ENCODE data around the gene HEATR9.
"Not testable (repeated sequence)": the region's sequence is repeated elsewhere in the genome, so short reads cannot be mapped to it uniquely, and the experiment has no call there.

The HEATR9 gene, protein sequence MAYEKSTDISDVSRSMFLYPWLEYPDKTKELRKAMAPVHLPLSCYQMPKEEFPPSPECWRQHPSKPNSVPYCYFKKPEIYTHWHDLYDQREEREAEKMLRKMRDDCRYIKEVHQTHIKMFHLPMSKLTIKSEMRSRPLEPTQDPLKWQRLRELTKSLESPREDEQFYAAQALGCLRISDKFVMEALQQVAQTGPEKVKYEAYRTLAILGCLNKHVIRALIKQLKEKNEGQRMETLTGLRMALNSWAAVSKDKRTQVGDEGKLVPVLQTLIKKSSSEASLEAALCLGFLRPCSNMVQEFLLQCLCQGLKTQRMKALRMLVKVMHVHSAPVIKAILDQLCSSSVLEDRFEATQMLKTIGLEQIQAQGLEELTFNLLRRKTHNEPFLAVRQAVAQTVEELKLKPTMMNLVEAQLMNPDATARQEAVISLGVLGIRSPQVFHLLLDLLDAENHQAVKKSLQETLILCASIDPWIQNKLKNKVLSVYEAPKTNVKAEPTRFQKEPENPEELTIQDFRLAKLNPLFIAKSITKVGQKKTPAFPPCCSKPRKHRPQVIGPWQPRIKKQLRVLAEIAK

DNA sequence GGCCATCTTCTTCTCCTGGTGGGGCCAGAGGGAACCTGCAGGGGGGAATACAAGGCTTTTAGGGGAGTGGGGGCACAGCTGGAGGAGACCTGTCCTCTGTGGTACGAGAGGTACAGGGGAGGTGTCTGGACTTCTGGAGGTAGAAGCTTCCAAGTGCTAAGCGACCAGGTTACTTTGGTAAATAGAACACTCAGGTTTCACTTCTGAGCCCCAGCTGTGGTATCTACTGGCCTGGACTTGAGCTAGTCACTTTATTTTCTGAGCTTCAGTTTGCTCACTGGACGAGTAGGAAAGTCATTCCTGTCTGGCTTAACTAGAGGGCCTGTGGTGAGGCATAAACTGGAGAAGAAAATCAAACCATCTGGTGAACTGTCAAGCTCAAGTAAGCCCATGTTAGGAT lies at the start of gene HEATR9:
TSS of gene HEATR9 (minus strand) at position 155 of the 400 bp plus-strand sequence. CDS start at position 6, 149 bp downstream.
- no peak for DNase-seq

DNA sequence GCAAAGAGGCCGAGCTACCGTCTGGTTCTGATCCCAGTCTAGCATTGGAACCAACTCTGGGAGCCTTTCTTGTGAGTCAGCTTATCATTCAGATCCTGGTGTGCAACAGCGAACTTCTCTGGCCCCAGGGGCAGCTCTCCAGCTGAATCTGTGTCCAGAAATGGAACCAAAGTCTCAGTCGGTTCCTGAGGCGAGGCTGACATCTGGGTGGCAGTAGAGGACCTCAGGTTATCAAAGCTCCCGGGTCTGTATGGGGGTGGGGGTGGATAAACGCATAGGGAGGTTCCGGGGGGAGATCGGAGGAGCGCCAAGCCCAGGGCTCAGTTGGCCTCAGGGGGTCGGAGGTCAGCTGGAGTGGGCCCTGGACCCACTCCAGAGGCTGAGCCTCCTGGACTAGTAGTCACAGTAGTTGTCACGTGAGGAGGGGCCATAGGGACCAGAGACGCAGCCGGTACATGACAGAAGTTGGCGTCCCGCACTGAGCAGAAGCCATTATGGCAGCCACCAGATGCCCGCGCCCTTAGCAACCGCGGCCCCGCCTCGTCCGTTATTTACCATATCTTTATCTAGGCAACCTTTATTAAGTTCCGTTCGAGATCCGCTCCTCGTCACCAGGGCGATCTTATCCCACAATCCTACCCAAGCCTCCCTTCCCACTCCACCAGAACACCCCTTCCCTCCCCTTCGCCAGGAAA lies 49.0 kb upstream of the HEATR9 start:
- DNase-seq: no peak

DNA sequence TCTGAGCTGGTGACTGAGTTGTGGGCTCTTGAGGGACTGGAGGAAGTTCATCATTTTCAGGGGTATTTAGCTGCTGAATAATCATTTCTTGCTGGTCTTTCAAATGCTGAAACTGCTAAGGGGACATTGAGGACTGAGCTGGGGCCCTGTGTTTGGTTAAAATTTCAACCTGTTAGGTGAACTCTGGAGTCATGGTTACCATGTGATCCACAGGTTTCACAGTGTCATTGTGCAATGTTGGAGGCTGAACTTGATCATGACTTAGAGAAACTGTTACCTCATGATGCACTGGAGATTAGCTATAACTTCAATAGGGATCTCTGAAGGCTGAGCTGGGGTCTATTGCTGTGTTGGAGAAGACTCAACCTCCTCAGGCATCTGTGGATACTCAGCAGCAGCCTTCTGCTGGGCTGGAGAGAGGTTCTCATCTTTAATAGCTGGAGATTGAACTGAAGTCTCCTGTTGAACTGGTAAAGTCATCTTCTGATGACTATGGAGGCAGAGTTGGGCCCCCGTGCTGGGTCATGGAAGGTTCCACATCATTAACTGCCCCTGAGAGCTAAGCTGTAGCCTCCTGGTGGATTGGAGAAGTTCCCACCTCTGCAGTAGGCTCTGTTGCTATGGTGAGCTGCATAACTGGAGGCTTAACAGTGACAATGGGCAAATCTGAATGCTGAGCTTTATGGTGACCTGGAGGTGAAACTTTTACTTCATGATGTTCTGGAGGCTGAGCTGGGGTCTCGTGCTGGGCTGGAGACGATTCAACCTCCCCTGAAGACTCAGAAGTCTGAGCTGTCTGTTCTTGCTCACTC lies 46.7 kb upstream of the HEATR9 start:
- no peak for DNase-seq

DNA sequence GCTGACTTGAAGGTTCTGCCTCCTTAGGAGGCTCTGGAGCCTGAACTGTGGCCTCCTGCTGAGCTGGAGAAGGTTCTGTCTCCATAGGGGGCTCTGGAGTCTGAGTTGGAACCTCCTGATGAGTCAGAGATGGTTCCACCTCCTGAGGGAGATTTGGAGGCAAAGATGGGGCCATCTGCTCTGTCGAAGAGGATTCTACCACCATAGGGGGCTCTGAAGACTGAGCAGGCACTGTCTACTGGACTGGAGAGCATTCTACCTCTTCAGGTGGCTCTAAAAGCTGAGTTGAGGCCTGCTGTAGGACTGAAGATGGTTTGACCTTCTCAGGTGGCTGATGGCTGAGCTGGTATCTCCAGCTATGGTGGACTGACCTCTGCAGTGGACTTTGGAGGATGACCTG lies 45.7 kb upstream of the HEATR9 start:
- DNase-seq: no peak

DNA sequence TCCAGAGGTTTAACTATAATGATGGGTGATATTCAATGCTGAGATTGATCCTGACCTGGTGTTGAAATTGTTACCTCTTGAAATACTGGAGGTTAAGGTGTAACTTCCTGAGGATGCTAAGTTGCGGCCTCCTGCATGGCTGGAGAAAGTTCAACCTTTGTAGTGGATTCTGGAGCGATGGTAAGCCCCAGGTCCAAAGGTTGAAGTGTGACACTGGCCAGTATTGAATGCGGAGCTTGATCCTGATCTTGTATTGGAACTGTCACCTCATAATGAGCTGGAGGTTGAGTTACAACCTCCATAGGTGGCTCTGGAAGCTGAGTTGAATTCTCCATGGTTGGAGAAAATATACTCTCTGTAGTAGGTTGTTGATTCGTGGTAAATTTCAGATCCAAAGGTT lies 44.9 kb upstream of the HEATR9 start:
- DNase-seq: no peak

DNA sequence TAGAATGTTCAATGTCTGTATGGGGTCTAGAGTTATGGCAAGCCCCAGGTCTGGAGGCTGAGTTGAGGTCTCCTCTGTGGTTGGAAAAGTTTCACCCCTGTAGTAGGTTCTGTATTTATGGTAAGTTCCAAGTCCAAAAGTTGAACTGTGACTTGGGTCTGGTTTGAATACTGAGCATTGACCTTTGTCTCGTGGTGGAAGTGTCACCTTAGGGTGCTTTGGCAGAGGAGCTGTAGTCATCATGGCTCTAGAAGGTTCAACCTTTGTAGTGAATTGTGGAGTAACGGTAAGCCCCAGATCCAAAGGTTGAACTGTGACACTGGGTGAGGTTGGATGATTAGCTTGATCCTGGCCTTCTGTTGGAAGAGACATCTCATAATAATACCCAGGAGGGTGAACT lies 44.3 kb upstream of the HEATR9 start:
- DNase-seq: no peak

DNA sequence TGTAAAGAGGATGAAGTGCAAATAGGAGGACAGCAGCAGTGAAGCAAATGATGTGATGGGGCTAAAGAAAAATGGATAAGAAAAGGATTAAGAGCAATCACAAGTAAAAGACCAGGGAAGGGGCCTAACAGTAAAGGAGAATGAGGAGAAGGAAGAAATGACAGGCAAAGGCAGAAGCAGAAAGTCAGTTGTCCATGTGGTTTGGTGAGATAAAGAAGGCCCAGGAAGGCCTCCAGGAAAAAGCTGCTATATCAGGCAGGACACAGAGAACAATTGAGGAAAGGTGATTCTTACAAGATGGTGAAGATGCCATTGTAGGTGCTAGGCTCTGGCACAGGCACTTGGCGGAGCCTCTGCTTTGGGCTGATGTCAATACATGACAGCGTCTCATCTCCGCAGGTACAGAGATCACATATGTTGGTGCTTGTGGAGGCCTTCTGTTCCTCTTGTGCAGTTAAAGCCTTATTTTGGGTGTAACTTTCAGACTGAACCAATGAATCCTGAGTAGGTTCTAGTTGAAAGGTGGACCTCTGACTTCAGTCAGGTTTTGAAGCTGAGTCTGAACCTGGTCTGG lies 43.7 kb upstream of the HEATR9 start:
- no peak for DNase-seq

DNA sequence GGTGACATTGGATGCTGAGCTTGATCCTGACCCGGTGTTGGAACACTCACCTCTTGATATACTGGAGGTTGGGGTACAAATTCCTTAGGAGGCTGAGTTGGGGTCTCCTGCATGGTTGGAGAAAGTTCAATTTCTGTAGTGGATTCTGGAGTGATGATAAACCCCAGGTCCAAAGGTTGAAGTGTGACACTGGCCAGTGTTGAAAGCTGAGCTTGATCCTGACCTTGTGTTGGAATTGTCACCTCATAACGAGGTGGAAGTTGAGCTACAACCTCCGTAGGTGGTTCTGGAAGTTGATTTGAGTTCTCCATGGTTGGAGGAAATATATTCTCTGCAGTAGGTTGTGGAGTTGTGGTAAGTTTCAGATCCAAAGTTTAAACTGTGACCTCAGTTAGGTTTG lies 40.7 kb upstream of the HEATR9 start:
- DNase-seq: no peak

DNA sequence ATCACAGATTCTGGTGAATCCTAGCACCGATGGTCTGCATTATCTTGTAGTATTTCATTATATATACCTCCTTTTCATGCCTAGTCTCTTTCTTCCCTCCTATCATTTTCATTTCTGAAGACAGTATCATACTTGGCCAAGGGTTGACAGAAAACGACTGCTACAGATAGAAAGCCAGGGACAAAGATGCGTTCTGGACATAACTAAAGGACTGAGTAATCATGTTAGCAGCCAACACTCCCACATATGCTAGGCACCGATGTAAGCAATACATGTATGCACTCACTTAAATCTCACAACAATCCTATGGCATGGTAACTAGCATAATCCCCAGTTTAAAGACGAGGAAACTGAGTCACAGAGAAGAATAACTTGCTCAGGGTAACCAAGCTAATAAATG lies 39.0 kb upstream of the HEATR9 start:
- no peak for DNase-seq

DNA sequence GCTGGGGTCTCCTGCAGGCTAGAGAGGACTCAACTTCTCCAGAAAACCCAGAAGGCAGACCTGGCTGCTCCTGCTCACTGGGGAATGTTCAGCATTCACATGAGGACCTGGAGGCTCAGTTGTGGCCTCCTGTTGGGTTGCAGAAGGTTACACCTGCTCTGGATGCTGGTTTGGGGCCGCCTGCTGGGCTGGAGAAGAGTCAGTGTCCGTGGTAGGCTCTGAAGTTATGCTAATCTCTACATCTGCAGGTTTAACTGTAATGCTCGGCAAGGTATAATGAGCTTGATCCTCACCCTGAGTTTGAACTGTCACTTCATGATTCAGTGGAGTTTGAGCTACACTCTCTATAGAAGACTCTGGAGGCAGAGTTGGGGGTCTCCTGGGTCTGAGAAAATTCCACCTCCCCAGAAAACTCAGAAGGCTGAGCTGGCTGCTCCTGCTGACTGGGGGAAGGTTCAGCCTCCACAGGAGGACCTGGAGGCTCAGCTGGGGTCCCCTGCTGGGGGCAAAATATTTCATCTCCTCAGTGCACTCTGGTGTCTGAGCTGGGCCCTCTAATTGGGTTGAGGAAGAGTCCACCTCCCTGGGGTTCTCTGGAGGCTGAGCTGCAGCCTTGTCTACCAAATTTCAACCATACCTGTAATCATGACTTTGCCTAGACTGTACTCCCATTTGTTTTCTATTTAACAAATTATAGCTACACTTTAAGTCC lies 38.4 kb upstream of the HEATR9 start:
- DNase-seq: no peak

DNA sequence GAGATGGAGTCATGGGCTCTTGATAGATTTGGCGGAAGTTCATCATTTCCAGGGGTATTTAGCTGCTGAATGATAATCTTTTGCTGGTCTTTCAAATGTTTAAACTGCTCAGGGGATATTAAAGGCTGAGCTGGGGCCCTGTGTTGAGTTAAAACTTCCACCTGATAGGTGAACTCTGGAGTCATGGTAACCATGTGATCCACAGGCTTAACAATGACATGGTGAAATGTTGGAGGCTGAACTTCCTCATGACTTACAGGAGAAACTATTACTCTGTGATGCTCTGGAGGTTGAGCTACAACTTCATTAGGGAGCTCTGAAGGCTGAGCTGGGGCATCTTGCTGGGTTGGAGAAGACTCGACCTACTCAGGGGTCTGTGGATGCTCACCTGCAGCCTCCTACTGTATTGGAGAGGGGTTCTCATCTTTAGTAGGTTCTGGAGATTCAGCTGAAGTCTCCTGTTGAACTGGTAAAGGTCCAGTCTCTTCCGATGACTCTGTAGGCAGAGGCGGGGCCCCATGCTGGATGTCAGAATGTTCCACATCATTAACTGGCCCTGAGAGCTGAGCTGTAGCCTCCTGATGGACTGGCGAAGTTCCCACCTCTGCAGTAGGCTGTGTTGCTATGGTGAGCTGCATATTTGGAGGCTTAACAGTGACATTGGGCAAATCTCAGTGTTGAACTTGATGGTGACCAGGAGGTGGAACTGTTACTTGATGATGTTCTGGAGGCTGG lies 37.7 kb upstream of the HEATR9 start:
- no peak for DNase-seq

DNA sequence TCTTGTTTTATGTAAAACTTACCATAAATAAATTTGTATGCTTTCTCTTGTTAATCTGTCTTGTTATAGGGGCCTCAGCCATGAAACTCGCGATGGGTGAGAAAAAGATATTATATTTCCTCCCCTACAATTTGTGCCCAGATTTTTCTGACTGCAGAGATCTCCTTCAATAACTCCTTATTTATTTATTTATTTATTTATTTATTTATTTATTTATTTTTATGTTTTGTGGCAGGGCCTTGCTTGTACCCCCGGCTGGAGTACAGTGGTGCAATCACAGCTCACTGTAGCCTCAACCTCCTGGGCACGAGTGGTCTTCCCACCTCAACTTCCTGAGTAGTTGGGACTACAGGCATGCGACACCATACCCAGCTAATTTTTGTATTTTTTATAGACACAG lies 34.8 kb upstream of the HEATR9 start:
- no peak for DNase-seq

DNA sequence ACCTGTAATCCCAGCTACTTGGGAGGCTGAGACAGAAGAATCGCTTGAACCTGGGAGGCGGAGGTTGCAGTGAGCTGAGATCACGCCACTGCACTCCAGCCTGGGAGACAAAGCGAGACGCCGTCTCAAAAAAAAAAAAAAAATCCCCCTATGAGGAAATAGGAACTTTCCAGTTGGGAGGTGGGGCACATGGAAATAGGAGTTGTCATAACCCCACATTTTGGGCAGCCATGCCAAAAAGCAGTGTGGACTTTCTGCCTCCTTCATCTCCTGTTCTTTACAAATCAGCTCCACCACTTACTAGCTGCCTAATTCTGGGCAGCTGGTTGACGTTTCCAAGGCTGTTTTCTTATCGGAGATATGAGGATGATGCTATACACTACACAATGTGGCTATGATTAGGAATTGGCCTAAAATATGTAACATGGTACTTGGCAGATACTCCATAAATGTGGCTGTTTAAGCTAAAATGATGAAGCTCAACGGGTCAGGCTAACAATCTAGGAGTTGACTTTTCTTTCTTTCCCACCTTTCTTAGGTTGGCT lies 33.0 kb upstream of the HEATR9 start:
- DNase-seq: no peak

DNA sequence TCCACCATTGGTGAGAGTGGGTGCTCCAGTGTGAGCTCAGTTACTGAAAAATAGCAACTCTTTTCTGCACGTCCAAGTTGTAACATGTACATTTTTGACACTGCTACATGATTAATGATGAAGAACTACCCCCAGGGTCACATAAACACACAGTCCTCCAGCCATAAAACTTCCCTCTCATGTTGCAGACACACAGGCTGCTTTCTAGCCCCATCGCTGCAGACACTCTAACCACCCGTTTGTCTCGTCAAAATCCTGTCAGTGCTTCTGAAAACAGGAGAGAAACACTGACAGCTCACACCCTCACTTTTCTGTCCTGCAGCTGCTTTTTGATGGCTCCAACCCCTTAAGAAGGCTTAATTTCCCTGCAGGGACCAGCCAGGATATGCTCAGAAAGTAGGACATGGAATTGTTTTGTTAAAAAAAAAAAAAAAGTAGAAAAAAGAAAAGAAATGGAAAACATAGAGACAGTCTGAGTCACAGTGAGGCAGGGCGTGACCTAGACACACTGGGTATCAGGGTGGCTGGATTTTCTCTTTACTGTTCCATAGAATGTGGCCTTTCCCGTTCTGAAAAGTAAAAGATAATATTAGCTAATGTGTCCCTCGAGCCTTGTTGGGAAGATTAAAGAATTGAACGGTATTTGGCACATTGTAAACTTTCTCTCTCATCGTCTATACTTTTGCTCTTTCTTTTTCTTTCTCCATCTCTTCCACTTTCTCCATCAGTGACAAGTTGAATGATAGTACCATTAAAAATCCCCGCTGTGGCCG lies 32.2 kb upstream of the HEATR9 start:
- no peak for DNase-seq

DNA sequence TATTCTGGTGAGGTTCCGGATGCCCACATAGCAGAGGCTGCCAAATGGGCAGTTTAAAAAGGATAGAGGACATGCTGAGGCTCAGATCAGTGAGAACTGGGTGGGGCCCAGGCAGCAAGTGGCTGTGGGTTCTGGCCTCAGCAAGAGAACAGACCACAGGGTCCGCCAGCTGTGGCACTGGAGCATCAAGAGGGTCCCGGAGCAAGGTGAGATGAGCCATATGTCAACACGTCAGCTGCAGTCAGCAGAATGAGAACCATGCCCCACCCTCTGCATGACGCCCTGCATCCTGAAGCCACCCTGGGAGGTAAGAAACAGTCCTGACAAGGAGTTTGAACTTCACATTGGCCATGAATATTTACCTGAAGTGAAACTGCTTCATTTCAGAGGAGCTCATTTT lies 31.6 kb upstream of the HEATR9 start:
- no peak for DNase-seq

DNA sequence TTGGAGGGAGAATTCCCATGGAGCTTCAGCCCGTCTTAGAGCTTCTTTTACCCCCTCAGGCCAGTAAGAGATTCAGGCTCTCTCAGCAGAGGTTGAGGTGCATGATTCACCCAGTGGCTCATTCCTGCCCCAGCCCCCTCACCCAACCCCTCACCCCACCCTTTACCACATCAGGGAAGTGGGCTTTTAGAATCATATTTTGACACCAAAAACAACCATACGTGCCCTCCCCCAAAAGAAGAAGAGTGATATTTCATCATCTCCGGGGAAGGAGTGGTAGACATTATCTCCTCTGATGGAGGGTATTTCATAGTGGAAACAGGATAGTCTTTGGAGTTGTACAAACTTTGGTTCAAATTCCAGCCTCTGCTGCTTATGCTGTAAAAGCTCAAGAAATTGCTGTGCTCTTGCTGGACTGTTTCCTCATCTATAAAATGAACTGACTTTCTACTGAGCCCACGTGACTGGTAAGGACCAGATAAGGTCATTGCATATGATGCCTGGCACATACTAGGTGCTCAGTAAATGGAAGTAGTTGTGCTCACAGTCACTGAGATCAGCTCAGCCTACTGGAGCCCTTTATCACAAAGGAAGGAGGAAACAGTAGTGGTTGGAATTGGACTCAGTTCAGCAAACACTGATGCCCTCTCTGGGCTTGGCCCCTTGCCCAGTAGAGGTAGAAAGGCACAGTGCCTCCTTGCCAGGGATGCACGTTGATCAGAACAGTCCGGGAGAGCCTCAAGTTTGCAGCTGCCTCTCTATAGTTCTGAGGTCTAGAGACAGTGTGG lies 29.8 kb upstream of the HEATR9 start:
- DNase-seq: no peak

DNA sequence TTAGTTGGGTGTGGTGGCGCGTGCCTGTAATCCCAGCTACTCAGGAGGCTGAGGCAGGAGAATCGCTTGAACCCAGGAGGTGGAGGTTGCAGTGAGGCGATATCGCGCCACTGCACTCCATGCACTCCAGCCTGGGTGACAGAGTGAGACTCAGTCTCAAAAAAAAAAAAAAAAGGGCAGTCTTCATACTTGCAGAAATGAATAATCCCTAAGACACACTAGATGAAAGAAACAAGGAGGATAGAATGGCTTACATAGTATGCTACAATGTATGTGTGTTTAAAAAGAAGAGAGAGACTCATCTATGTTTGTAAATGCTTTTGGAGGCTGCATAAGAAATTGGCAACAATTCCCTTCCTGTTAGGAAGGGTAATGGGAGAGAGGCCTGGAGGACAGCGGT lies 29.1 kb upstream of the HEATR9 start:
- not testable (repeated sequence) for DNase-seq

DNA sequence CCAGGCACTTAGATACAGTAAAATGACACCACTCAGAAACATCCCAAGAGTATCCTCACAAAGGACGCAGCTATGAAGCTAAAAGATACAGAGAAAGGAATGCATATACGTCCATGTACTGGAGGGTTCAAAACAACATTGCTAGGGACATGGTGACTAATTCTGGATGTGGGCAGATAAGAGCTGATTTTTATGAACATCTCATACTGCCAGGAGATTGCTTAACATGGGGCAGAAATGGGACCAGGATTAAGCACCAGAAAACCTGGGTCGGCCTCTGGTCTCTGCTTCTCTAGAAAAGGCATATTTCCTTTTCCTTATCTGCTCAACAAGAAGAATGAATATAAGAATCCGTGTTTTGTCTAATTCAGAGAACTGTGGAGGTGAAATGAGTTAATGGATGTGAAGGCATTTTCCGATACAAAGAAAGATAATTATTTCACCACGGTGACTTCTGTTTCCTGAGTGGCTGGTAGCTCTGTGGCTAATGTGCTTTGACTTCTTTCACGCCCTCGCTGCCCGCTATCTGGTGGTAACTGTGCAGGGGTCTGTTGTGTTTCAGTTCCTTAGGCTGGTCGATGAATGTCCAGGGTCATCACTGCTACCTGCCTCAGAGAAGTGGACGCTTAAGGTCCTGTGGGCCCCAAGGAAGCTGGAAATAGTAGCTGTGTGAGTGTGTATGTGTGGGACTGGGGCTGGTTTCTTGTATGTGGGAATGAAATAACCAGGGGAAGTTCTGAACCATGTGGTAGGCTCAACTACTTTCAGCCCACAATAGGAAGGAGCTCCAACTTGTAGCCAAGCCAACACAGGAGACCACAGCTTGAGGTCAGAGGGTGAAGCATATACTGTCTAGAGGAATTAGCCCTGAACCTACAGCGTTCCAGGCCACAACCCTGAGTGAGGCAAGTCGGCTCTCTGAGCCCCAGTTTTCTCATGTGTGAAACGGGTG lies 27.2 kb upstream of the HEATR9 start:
- no peak for DNase-seq

All from SHP77 treated with DMSO at 0.1 percent for 48 hours (cell line).